K562 (cell line): ENCODE results near the gene BBS1. TPM values are rescaled to one million over a fixed set of nuclear protein-coding genes. Genes with fewer than 3 reads are reported as not detected.

Source experiments
- ATAC-seq: fragments of 200-7000 bp; cut with Tn5 transposase; 3 replicates; pipeline ENCODE4 v1.9.1; 2020; ENCODE audit warnings: moderate library complexity
- BruUV-seq: library from RNA; stranded (reverse); fragments of 400-500 nt; replicated peaks from 2 replicates; lab custom pipeline; 2021; lab: Mats Ljungman, UMichigan
- CTCF ChIA-PET: fragments of 300-600 bp; formaldehyde crosslinking; extraction: SDS; loops from one replicate; lab custom pipeline; 2021; ENCODE audit warnings: low intra/inter-chr PET ratio; lab: Yijun Ruan, JAX
- POLR2A ChIA-PET: fragments of 300-600, 350-650 bp; sonication (Branson Sonifier 250); formaldehyde crosslinking; extraction: SDS; loops from one replicate; lab custom pipeline; 2021; ENCODE audit warnings: antibody characterized with exemption, inconsistent platforms; lab: Yijun Ruan, JAX
- DNase-seq, 4 experiments: peaks; one replicate each; pipeline versions ENCODE4 v3.0.0 to v3.0.0-alpha.2; 2011 to 2018; ENCODE audit warnings: low spot score in 3 of 4, mixed read lengths in 3 of 4; ENCODE audit errors: extremely low read depth in 1 of 4
- FAIRE-seq: peaks from 2 replicates; lab custom pipeline; 2011; peaks lifted over from hg19 to GRCh38; lab: Jason Lieb, UNC
- H2AFZ ChIP-seq: 2 replicates; pipeline ENCODE4 v1.6.0; 2011; ENCODE audit warnings: low read depth, low read length, control low read depth, inconsistent platforms
- H3K27ac ChIP-seq: fragments of 200-600 bp; 3 replicates; pipeline ENCODE4 v1.8.0; 2011; ENCODE audit warnings: low read depth, mild to moderate bottlenecking, control low read depth, inconsistent platforms, low read length, moderate library complexity, mixed read lengths; ENCODE audit errors: extremely low read depth
- H3K27me3 ChIP-seq, 2 experiments: fragments of 300-600 bp in 1 of 2; 2 replicates in 1 of 2; 3 replicates in 1 of 2; pipeline versions ENCODE4 v1.6.0 to v1.8.0; 2011; ENCODE audit warnings: inconsistent platforms in 2 of 2, low read length in 2 of 2, mild to moderate bottlenecking in 1 of 2, mixed read lengths in 1 of 2, moderate library complexity in 1 of 2; ENCODE audit not compliant: control insufficient read depth in 2 of 2, insufficient read depth in 2 of 2
- H3K36me3 ChIP-seq: fragments of 300-600 bp; 3 replicates; pipeline ENCODE4 v1.8.0; 2011; ENCODE audit warnings: mild to moderate bottlenecking, low read length, inconsistent platforms; ENCODE audit not compliant: control insufficient read depth, insufficient read depth
- H3K4me1 ChIP-seq, 2 experiments: fragments of 200-600 bp in 1 of 2; replicated peaks in 1 of 2; 2 replicates in 1 of 2; 3 replicates in 1 of 2; pipeline versions ENCODE4 v1.5.1 to v1.8.0; 2011; ENCODE audit warnings: inconsistent platforms in 2 of 2, low read length in 2 of 2, mild to moderate bottlenecking in 1 of 2, mixed read lengths in 1 of 2, moderate library complexity in 1 of 2; ENCODE audit not compliant: control insufficient read depth in 2 of 2, insufficient read depth in 2 of 2
- H3K4me2 ChIP-seq: 2 replicates; pipeline ENCODE4 v1.6.1; 2011; ENCODE audit warnings: low read length, control low read depth, inconsistent platforms, mixed read lengths; ENCODE audit not compliant: insufficient read depth
- H3K4me3 ChIP-seq: fragments of 200-600 bp; sonication (generic), shearing (Covaris generic); 2 replicates; pipeline ENCODE4 v1.5.1; 2016; ENCODE audit warnings: control low read depth, inconsistent platforms
- H3K79me2 ChIP-seq: fragments of 200-600 bp; 3 replicates; pipeline ENCODE4 v1.8.0; 2011; ENCODE audit warnings: low read length, inconsistent platforms; ENCODE audit not compliant: control insufficient read depth, insufficient read depth
- H3K9ac ChIP-seq, 2 experiments: 2 replicates each; pipeline versions ENCODE4 v1.6.0 to v1.6.1; 2011; ENCODE audit warnings: low read depth in 2 of 2, low read length in 2 of 2, control low read depth in 1 of 2, inconsistent platforms in 1 of 2, mild to moderate bottlenecking in 1 of 2, mixed read lengths in 1 of 2; ENCODE audit not compliant: insufficient read depth in 1 of 2
- H3K9me1 ChIP-seq: one replicate; pipeline ENCODE4 v1.6.0; 2011; ENCODE audit warnings: inconsistent platforms, mild to moderate bottlenecking, low read length, moderate library complexity; ENCODE audit not compliant: control insufficient read depth, insufficient read depth
- H3K9me3 ChIP-seq: replicated peaks from 2 replicates; pipeline ENCODE4 v1.5.1; 2011; ENCODE audit warnings: low read depth, low read length, inconsistent platforms; ENCODE audit not compliant: control insufficient read depth, insufficient read depth
- H4K20me1 ChIP-seq: replicated peaks from 2 replicates; pipeline ENCODE4 v1.6.1; 2011; ENCODE audit warnings: low read length, inconsistent platforms, mixed read lengths; ENCODE audit not compliant: control insufficient read depth, insufficient read depth
- CTCFL ChIP-seq: IDR thresholded peaks from 2 replicates; pipeline ENCODE4 v1.6.1; 2011; ENCODE audit warnings: borderline replicate concordance, low read depth, mild to moderate bottlenecking, moderate library complexity, low read length; ENCODE audit not compliant: insufficient read depth, poor library complexity, severe bottlenecking
- IFI16 ChIP-seq: fragments of 250-450 bp; sonication (Bioruptor Pico); IDR thresholded peaks from 2 replicates; pipeline ENCODE4 v2.1.2; 2022; ENCODE audit warnings: mild to moderate bottlenecking, inconsistent platforms
- MCM2 ChIP-seq: fragments of 450-650 bp; IDR thresholded peaks from 2 replicates; pipeline ENCODE4 v1.6.1; 2017; ENCODE audit warnings: low read depth, mild to moderate bottlenecking
- MCM5 ChIP-seq: fragments of 450-650 bp; IDR thresholded peaks from 2 replicates; pipeline ENCODE4 v1.6.1; 2016; ENCODE audit warnings: low read depth
- NONO ChIP-seq, 2 experiments: fragments of 200-400 bp in 1 of 2; fragments of 450-650 bp in 1 of 2; formaldehyde crosslinking in 1 of 2; IDR thresholded peaks; 2 replicates each; pipeline ENCODE4 v1.6.1; 2017; ENCODE audit warnings: low read depth in 2 of 2, mild to moderate bottlenecking in 2 of 2, moderate library complexity in 2 of 2, low read length in 1 of 2
- SIRT6 ChIP-seq: IDR thresholded peaks from one replicate; pipeline ENCODE4 v1.6.1; 2012; ENCODE audit warnings: low read depth, mild to moderate bottlenecking, control low read depth, inconsistent platforms, low read length, moderate library complexity
- TEAD2 ChIP-seq: fragments of 450-650 bp; IDR thresholded peaks from 2 replicates; pipeline ENCODE4 v1.6.1; 2016; ENCODE audit warnings: missing genetic modification characterization, control low read depth, missing compliant biosample characterization
- XRCC5 ChIP-seq: fragments of 200-400 bp; formaldehyde crosslinking; IDR thresholded peaks from 2 replicates; pipeline ENCODE4 v1.6.1; 2017; ENCODE audit warnings: low read depth, mild to moderate bottlenecking, low read length
- ZNF274 ChIP-seq: IDR thresholded peaks from 2 replicates; pipeline ENCODE4 v1.6.1; 2011; ENCODE audit warnings: low read depth, mild to moderate bottlenecking, low read length, moderate library complexity, borderline replicate concordance
- ZNF395 ChIP-seq: fragments of 200-800 bp; sonication (Bioruptor generic); IDR thresholded peaks from 2 replicates; pipeline ENCODE4 v1.6.1; 2017; ENCODE audit warnings: missing genetic modification characterization, missing compliant biosample characterization
- ZNF639 ChIP-seq, 2 experiments: fragments of 200-800 bp in 1 of 2; sonication (Bioruptor generic) in 1 of 2; sonication (generic) in 1 of 2; formaldehyde crosslinking in 1 of 2; IDR thresholded peaks in 1 of 2; conservative IDR thresholded peaks in 1 of 2; 2 replicates each; pipeline versions ENCODE4 v1.5.0 to v1.6.1; 2016 to 2020; ENCODE audit warnings: missing compliant biosample characterization in 1 of 2, missing genetic modification characterization in 1 of 2, missing genetic modification reagents in 1 of 2
- WGBS: fragments of 100-300 bp; shearing (Covaris generic); methylation state at CpG from one replicate; pipeline ENCODE4 v1.1.6; 2016; ENCODE audit warnings: low coverage, mixed read lengths; ENCODE audit not compliant: insufficient coverage; ENCODE audit errors: missing lambda C conversion rate; 5-methylcytosine and 5-hydroxymethylcytosine counted together
- in situ Hi-C: fragments of 300-500 bp; cut with MboI; formaldehyde crosslinking; loops from 4 replicates; pipeline ENCODE4 v1.15.0; 2018; ENCODE audit warnings: inconsistent platforms, mixed read lengths
- intact Hi-C: fragments of 100-400 bp; cut with micrococcal nuclease; formaldehyde crosslinking; loops from 2 replicates; pipeline ENCODE4 v1.14.2; 2022
- polyA plus RNA-seq, 8 experiments: library from polyadenylated mRNA; depleted of rRNA in 4 of 8; stranded (reverse) in 5 of 8; unstranded in 3 of 8; fragments of >200 nt; fragmentation: Nextera tagmentation in 2 of 8; fragmentation: Illumina TruSeq in 1 of 8; extraction: Ambion mirVana in 2 of 8; extraction: Trizol in 1 of 8; gene quantifications; 2 replicates each; pipeline versions ENCODE4 v1.2.1 to v1.2.3, GENCODE V29; 2011 to 2014; ENCODE audit warnings: inconsistent platforms in 1 of 8, missing spikeins in 1 of 8
- total RNA-seq, 7 experiments: library from RNA; depleted of rRNA in 6 of 7; stranded (reverse); fragments of >200 nt in 6 of 7; fragmentation: Illumina TruSeq in 2 of 7; extraction: Trizol in 2 of 7; gene quantifications; 2 replicates each; pipeline versions ENCODE4 v1.2.1 to v1.2.3, GENCODE V29; 2011 to 2021; ENCODE audit warnings: low replicate concordance in 1 of 7

BBS1 gene
- total and polyA plus RNA-seq, 9 of the 15 experiments (the other 6 are each of a cell fraction or from before 2014, with no cell fraction given): 9.0 to 19.8 (median 12.1) TPM

- Histone ChIP-seq H3K27me3 (peaks cover 0 to 10% of the 10 kb centered on the region in 2 experiments; a peak in 2 of 5 replicates), H3K9me1 (no peaks in the 10 kb centered on the region), H4K20me1 (no peaks in the 10 kb centered on the region), H3K27ac (no peak overlapping the region), H3K36me3 (no peaks in the 10 kb centered on the region), H3K4me1 (peaks cover 11 to 36% of the 10 kb centered on the region in 2 experiments; a peak in 4 of 5 replicates), H3K4me2 (no peak overlapping the region), H3K9me3 (no peaks in the 10 kb centered on the region), H2AFZ (no peak overlapping the region), H3K79me2 (no peaks in the 10 kb centered on the region), H3K9ac (peak overlapping the region in 1 of 2 experiments; percentile 27; a peak in 1 of 4 replicates), H3K4me3 (no peak overlapping the region)
- ChIA-PET POLR2A (interaction anchor here (0.9 to 1.1 kb wide), 2 partner anchors 9 to 11 kb away, joined by 3 read pairs; no protein-coding TSS in a partner anchor), CTCF (no interaction called here)
- DNase-seq: no peak
- intact Hi-C loops (no loop called here), in situ Hi-C loops (no loop called here)
- ATAC-seq: no peak
- no peak for FAIRE-seq
- TF ChIP-seq NONO (IDR thresholded peaks at IDR 0.05; ENCODE audit: low read depth in 2 of 2, low read length in 1 of 2) (no peak), CTCFL (no peak), ZNF395 (CRISPR knock-in tag) (no peak), ZNF639 (CRISPR knock-in tag; conservative IDR thresholded peaks at IDR 0.05 in 1 of 2, IDR thresholded peaks at IDR 0.05 in 1 of 2) (no peak), IFI16 (no peak), XRCC5 (no peak), MCM2 (no peak), SIRT6 (no peak), TEAD2 (tag) (no peak), MCM5 (no peak), ZNF274 (no peak)
- BruUV-seq: no TSS peak
- WGBS: 32% methylated on average over 14 of the region's 14 CpGs
Measured at GRCh38 chr11:66564538-66564937, 54.1 kb downstream of the BBS1 start.
